ENCODE measurements around the gene RYR1. TPM values are rescaled to one million over a fixed set of nuclear protein-coding genes. Genes with fewer than 3 reads are reported as not detected.
"Not testable (repeated sequence)": the region's sequence is repeated elsewhere in the genome, so short reads cannot be mapped to it uniquely, and the experiment has no call there.

RYR1 gene
- total RNA-seq, 4 donors from 2014 or later = 0.20 to 2.1 (median 1.4) TPM

- in situ Hi-C loops (cut with MboI; ENCODE audit: low pct_ligation_motif_present in 1 of 4, low pct_unique_long_range_greater_than_20kb in 1 of 4, low sequenced_read_pairs in 3 of 4) (no loop called here), intact Hi-C loops (cut with DNase I; ENCODE audit: low total_unique reads) (no loop called here)
- no peaks in the 10 kb centered on the region for H3K9me3 ChIP-seq
- no peak overlapping the region for H3K4me3 ChIP-seq
- no peak overlapping the region for H3K27ac ChIP-seq
- WGBS, 2 donors (ENCODE audit: low coverage in 1 of 2) = 0 to 20% methylated on average over 3 to 31 of the region's 32 CpGs
- peak; percentile 64 for DNase-seq
- peaks cover 0 to 6% (median 4%) of the 10 kb centered on the region in 4 donors for H3K4me1 ChIP-seq
- TF ChIP-seq CTCF (IDR thresholded peaks at IDR 0.05) = peak; percentile 65 to 90 (median 81)
- no peak for TF ChIP-seq EP300 (IDR thresholded peaks at IDR 0.05; ENCODE audit: low read depth)
- H3K27me3 ChIP-seq = no peaks in the 10 kb centered on the region
- no peaks in the 10 kb centered on the region for H3K36me3 ChIP-seq
These were observed 81.5 kb downstream of the RYR1 start for GRCh38 chr19:38514812-38515633.

GRCh38 chr19:38515896-38516295, 82.4 kb downstream of the RYR1 start:
- Histone ChIP-seq H3K4me3 (no peak overlapping the region), H3K9me3 (no peaks in the 10 kb centered on the region), H3K4me1 (peaks cover 0 to 6% (median 4%) of the 10 kb centered on the region in 4 donors), H3K27me3 (no peaks in the 10 kb centered on the region), H3K27ac (no peak overlapping the region), H3K36me3 (no peaks in the 10 kb centered on the region)
- in situ Hi-C loops (cut with MboI; ENCODE audit: low pct_ligation_motif_present in 1 of 4, low pct_unique_long_range_greater_than_20kb in 1 of 4, low sequenced_read_pairs in 3 of 4) (no loop called here), intact Hi-C loops (cut with DNase I; ENCODE audit: low total_unique reads) (no loop called here)
- DNase-seq = no peak
- WGBS, 2 donors (ENCODE audit: low coverage in 1 of 2) = 78% methylated on average over 17 of the region's 17 CpGs; no CpG with 5 or more reads in 1 of the 2 donors
- TF ChIP-seq POLR2A (IDR thresholded peaks at IDR 0.05) = no peak
- no peak for TF ChIP-seq EP300 (IDR thresholded peaks at IDR 0.05; ENCODE audit: low read depth)
- no peak for TF ChIP-seq POLR2AphosphoS5 (IDR thresholded peaks at IDR 0.05)
- no peak for TF ChIP-seq CTCF (IDR thresholded peaks at IDR 0.05)

GRCh38 chr19:38516802-38517201, 83.3 kb downstream of the RYR1 start:
- Histone ChIP-seq H3K4me1 (peaks cover 0 to 6% (median 4%) of the 10 kb centered on the region in 4 donors), H3K4me3 (no peak overlapping the region), H3K9me3 (no peaks in the 10 kb centered on the region), H3K27ac (no peak overlapping the region), H3K27me3 (no peaks in the 10 kb centered on the region), H3K36me3 (no peaks in the 10 kb centered on the region)
- intact Hi-C loops (cut with DNase I; ENCODE audit: low total_unique reads) = no loop called here
- no peak for TF ChIP-seq EP300 (IDR thresholded peaks at IDR 0.05; ENCODE audit: low read depth)
- TF ChIP-seq POLR2A (IDR thresholded peaks at IDR 0.05) = no peak
- TF ChIP-seq POLR2AphosphoS5 (IDR thresholded peaks at IDR 0.05) = no peak
- TF ChIP-seq CTCF (IDR thresholded peaks at IDR 0.05) = no peak
- 67 to 70% methylated on average over 5 to 6 of the region's 6 CpGs for WGBS, 2 donors (ENCODE audit: low coverage in 1 of 2)
- no peak for DNase-seq
- in situ Hi-C loops (cut with MboI; ENCODE audit: low pct_ligation_motif_present in 1 of 4, low pct_unique_long_range_greater_than_20kb in 1 of 4, low sequenced_read_pairs in 3 of 4) = no loop called here

GRCh38 chr19:38517321-38517720, 83.8 kb downstream of the RYR1 start:
- Histone ChIP-seq H3K4me1 (peaks cover 0 to 6% (median 4%) of the 10 kb centered on the region in 4 donors), H3K36me3 (no peaks in the 10 kb centered on the region), H3K27ac (no peak overlapping the region), H3K4me3 (no peak overlapping the region), H3K27me3 (no peaks in the 10 kb centered on the region), H3K9me3 (no peaks in the 10 kb centered on the region)
- 85% methylated on average over 20 of the region's 21 CpGs; no CpG with 5 or more reads in 1 of the 2 donors for WGBS, 2 donors (ENCODE audit: low coverage in 1 of 2)
- intact Hi-C loops (cut with DNase I; ENCODE audit: low total_unique reads) = no loop called here
- TF ChIP-seq POLR2A (IDR thresholded peaks at IDR 0.05) = no peak
- TF ChIP-seq CTCF (IDR thresholded peaks at IDR 0.05) = no peak
- TF ChIP-seq POLR2AphosphoS5 (IDR thresholded peaks at IDR 0.05) = no peak
- TF ChIP-seq EP300 (IDR thresholded peaks at IDR 0.05; ENCODE audit: low read depth) = no peak
- in situ Hi-C loops (cut with MboI; ENCODE audit: low pct_ligation_motif_present in 1 of 4, low pct_unique_long_range_greater_than_20kb in 1 of 4, low sequenced_read_pairs in 3 of 4) = no loop called here
- DNase-seq = no peak

- intact Hi-C loops (cut with DNase I; ENCODE audit: low total_unique reads); H3K27me3 ChIP-seq; H3K4me1 ChIP-seq; H3K36me3 ChIP-seq; H3K27ac ChIP-seq; H3K9me3 ChIP-seq; in situ Hi-C loops (cut with MboI; ENCODE audit: low pct_ligation_motif_present in 1 of 4, low pct_unique_long_range_greater_than_20kb in 1 of 4, low sequenced_read_pairs in 3 of 4); DNase-seq; H3K4me3 ChIP-seq: not testable (repeated sequence)
- WGBS, 2 donors (ENCODE audit: low coverage in 1 of 2) = 50 to 70% methylated on average over 1 of the region's 1 CpG
These were observed 84.5 kb downstream of the RYR1 start for GRCh38 chr19:38517980-38518379.

All from transverse colon (tissue), 4 donors.